Epithelial cell of prostate (primary cell): ENCODE results near the gene KDM8.

Source experiments
- DNase-seq: peaks from one replicate; pipeline ENCODE4 v3.0.0-alpha.2; 2011; ENCODE audit warnings: low read depth, low spot score
- H3K27ac ChIP-seq: fragments of 450-650 bp; 2 replicates; pipeline ENCODE4 v1.5.1; 2017; ENCODE audit warnings: mild to moderate bottlenecking

Gene KDM8

DNA sequence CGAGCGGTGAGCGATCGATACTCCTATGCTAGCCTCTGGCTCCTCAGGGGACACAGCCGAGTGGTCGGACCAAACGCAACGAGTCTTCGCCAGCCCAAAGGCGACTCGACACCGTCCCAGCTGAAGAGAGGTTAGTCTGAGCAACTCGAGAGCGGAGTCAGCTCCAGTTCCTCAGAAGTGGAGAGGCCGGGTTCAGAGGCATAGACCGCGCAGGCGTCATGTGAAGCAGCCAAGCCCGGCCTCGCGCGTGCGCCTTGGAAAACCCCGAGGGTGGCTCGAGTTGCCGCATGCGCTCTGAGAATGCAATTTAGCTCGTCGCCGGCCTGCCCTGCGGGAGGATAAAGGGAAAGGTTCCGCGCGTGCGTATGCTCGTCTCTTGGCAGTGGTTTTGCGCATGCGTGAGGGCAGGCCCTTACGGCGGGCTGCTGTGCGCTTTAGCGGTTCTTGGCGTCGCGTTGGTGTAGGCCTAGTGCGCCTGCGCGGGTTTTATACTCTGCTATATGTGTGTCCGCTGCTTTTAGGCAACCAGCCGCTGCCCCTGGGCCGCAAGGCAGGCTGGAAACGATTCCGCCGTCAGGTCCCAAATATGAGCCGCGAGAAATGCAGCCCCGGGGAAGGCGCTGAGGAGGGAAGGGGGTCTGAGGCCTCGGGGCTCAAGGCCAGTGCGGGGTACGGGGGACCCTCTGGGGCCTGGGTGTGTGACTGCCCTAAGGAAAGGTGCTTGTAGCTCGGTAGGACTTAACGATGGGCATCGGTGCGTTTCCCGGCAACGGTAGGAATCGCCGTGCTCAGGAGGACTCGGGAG is at the start of gene KDM8:
TSS of gene KDM8 (plus strand) at position 20 of the 805 bp plus-strand sequence. CDS start 6,598 bp downstream, outside the sequence.
- peak; percentile 94 for DNase-seq
- peak within 1 kb of the TSS; percentile 90 for H3K27ac ChIP-seq

DNA sequence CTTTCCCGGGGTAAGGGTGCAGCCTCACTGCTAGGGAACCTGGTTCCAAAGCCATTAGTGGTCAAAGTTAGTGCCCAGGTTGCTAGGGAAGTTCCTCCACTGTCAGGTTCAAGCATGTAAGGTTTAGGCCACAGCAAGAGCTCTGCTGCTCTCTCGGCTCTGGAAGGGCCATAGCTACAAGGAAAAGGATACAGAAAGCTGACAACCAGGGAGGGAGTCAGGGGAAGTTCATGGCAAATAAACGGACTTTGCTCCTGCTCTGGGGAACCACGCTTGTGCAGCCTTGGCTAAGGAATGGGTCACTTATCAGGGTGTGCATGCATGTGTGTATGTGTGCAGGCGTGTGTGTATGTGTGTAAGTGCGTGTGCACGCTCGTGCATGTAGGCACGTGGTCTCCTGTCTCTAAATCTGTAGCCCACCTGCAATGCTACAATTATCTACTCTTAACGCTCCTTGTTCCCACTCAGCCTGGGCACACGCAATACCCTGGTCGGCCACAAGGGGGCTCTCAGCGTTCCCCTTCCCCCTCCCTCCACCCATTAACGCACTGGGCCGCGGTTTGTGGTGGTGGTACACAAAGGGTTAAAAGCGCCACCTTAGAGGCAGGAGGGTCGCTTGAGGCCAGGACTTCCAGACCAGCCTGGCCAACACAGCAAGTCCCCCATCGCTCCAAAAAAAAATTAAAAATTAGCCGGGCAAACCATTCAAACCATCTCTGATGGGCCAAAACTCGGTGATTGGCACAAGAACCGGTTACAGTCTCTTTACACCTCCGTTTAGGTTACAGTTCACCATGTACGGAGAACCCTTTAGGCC is 48.4 kb upstream of the KDM8 start:
- no peak for DNase-seq
- H3K27ac ChIP-seq, result no peak overlapping the region

DNA sequence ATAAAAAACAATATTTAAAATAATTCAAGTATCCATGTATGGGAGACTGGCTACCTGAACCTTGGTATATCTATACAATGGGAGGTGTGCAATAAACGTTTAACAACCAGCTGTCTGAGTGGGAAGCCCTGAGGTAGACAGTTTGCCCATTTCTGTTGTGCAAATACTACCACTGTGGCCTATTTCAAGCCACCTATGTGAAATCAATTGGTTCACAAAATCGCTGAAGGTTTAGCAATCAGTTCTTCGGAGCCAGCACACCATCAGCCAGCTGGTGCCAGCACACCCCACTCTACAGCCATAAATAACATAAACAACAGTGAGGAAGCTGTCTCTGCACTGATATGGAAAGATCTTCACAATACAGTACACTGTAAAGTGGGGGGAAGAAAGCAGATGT is 46.7 kb upstream of the KDM8 start:
- no peak overlapping the region for H3K27ac ChIP-seq
- no peak for DNase-seq

DNA sequence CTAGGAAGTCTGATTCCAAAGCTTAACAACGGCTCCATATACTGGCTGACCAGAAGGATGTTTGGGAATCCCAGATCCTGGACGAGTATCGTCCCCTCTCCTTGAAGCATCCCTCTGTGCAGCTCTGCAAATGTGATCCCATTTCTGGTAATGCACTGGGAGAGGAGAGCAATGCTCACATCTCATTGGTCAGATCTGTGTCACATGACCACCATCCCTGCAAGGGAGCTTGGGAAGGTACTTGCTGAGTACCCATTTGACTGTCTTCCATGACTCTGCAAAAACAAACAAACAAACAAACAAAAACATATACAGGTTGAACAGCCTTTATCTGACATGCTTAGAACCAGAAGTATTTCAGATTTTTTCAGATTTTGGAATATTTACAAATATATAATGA is 41.9 kb upstream of the KDM8 start:
- DNase-seq, result no peak
- H3K27ac ChIP-seq, result no peak overlapping the region

DNA sequence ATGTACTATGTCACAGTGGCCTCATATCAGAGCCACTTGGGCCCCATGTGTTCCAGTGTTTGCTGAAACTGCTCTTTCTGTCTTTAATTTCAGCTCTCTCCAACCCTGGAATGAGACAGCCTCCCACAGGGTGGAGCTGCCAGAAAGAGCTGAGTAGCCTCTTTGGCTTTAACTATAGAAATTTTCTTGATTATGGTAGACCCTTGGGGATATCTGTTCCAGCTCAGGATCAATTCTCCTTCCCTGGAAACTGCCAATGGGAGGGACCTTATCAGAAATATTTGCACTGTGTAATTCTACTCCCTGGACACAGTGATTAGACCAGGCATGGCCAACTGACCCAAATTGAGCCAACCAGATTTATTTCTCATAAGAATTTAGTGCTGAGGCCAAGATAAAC is 39.0 kb upstream of the KDM8 start:
- no peak for DNase-seq

DNA sequence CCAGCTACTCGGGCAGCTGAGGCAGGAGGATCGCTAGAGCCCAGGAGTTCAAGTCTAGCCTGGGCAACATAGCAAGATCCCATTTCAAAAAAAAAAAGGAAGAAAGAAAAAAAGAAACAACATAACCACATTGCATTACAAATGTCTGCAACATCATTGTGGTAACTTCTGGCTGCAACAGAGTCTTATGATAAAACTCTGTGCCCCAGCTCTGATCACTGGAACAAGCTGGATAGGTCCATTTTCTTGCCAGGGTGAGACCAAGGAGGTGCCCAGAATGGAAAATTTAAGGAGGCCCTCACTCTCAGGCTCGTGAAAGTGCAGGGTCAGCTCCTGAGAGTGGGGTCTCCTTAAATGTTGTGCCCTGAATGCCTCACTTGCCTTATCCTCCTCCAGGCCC is 37.8 kb upstream of the KDM8 start:
- no peak for DNase-seq
- H3K27ac ChIP-seq, result no peak overlapping the region

More for the DNA sequence above, 39.0 kb upstream of the KDM8 start:
- H3K27ac ChIP-seq, result no peak overlapping the region

DNA sequence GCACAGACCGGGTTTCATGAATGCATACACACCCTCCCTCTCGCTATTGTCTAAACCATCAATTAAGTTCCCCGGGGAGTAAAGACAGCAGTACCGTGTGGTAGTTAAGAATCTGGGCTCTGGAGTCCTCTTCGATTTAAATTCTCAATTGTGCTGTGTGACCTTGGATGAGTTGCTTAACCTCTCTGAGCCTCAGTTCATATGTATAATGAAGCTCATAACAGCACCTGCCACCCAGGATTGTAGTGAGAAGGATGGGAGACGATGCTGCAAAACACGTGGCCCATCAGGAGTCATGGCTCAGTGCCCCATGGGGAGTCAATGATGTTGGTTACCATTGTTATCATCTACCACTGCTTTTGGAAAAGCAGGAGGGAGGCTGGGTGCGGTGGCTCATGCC is 34.5 kb upstream of the KDM8 start:
- no peak for DNase-seq
- H3K27ac ChIP-seq, result no peak overlapping the region

DNA sequence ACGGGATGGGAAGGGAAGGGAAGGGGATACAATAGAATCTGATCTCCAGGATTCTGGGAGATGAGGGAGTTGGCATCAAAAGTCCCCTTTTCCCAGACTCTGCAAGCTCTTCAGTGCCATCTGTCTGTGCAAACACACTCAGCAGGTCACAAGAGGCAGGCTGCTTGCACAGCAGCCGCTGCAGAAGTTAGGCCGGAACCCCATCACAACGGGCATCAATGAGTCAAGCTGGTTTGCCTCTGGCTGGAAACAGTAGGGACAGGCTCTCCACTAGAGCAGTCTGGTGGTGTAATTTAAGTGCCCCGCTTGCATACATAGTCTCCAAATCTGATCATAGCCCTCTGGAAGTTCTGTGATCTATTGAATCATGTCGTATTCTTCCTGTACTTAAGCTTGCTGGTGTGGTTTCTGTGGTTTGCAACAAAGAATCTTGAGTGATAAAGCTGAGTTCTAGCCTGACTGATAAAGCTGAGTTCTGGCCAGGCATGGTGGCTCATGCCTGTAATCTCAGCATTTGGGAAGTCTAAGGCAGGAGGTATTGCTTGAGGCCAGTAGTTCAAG is 33.7 kb upstream of the KDM8 start:
- peak overlapping the region; percentile 32 for H3K27ac ChIP-seq
- peak; percentile 67 for DNase-seq

DNA sequence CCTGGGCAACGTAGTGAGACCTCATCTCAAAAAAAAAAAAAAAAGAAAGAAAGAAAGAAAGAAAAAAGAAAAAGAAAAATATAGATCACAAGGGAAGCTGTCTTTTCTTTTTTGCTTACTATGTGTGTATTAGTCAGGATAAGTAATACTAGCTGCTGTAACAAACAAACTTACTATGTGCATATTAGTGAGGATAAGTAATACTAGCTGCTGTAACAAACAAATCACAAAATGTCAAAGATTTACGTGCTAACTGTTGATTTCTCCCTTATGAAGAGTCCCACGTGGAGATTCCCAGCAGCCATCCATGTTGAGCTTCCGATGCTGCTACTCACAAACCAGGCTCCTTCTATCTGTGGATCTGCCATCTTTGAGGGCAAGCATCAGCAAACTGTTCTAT is 31.7 kb upstream of the KDM8 start:
- no peak overlapping the region for H3K27ac ChIP-seq
- no peak for DNase-seq

DNA sequence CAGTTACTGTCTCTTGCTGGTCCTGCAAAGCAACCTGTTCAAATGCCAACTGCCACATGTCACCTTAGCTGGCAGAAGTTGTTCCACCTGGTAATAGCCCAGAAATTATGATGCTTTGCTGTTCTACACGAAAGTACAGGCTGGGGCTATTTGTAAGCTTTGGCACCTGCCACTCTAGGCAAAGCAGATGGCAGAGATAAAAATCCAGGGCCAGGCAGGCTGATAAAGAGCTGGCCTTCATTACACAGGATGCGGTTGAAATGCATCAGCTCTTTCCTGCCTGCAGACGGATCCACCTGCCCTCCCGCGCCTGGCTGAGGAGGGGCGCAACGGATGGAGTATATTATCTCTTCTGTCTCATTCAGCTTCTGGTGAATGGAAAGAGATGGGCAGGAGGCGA is 29.3 kb upstream of the KDM8 start:
- peak overlapping the region; percentile 44 for H3K27ac ChIP-seq
- no peak for DNase-seq

DNA sequence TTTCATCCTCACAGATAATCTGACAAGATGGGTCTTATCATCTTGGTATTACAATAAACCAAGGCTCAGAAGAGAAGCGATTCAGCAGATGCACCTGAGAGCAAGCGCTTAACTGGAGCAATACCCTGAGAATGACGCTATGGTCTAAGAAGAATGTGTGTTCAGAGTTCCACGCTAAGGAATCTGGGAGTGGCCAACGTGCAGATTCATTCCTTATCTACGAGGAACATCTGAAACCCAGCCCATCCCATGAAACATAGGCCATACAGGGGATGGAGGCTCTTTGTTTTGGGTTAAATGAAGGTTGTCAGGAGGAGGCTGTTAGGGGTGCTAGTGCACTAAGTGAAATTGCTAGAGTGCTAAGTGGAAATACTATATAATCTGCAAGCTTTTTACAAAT is 28.5 kb upstream of the KDM8 start:
- DNase-seq, result peak; percentile 67

DNA sequence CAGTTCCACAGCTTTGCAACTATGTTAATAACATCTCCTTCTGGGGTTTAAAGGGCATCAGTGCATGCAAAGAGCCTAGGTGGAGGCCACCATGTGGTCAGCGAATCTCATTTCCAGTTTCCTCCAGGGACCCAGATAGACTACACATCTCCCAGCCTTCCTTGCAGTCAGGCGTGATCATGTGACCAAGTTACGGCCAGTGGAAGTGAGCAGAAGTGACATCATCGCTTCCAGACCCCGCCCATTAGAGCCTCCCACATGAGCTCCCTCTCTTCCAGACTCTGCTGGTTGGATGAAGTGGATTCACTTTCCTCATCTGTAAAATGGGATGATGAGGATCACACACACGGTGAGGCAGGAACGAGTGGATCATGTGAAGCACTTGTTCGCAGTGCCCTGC is 27.4 kb upstream of the KDM8 start:
- no peak for DNase-seq

More for the DNA sequence above, 28.5 kb upstream of the KDM8 start:
- H3K27ac ChIP-seq, result peak overlapping the region; percentile 44

DNA sequence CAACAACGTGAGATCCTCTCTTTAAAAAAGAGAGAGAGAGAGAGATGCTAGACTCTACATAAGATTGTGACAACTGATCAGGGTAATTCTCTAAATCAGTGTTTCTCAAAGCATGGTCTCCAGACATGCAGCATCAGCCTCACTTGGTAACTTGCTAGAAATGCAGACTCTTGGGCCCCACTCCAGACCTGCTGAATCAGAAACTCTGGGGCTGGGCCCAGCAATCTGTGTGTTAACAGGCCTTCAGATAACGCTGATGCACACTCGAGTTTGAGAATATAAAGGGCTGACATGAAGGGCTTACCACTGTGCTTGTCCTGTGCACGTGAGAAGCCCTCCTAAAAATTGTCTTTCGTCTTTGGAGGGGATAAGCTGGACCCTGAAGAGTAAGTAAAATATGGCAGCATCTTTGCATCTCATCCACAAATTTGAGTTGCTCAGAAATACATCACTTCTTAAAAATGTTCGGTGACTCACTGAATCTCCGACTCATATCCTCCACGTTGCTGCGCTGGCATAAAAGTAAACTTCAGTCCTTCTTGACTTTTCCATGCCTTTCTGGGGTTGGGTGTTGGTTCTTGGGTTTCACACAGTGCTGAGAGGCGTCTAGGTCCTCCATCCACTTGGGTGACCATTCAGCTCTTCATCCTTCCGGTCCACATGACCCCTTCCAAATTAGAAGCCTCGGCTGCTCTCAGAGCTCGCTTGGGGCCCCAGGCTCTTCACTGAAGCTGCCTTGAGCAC is 26.1 kb upstream of the KDM8 start:
- H3K27ac ChIP-seq, result peak overlapping the region; percentile 77
- DNase-seq, result peak; percentile 39

More for the DNA sequence above, 27.4 kb upstream of the KDM8 start:
- H3K27ac ChIP-seq, result peak overlapping the region; percentile 77

DNA sequence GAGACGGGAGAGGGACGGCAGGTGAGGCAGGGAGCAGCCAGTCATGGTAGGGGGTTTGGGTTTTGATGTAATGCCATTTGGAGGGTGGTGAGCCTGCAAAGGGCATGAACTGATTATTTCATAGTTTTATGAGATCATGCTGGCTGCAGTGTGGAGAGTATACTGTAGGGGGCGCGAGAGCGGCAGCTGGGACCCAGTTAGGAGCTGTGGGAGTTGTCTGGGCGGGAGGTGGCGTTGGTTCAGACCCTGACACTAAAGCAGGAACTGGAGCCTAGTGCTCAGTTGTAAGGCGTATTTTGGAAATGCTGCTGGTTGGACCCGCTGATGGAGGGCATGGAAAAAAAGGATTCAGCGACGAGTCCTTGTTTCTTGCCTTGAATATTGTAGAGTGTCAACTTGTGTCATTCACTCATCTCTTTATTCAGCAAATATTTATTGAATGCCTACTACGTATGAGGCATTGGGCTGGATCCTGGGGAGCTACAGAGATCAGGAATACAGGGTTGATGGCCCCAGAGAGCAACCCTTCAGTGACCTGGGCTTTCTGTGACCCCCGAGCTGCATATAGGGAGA is 23.7 kb upstream of the KDM8 start:
- no peak for DNase-seq
- H3K27ac ChIP-seq, result no peak overlapping the region

DNA sequence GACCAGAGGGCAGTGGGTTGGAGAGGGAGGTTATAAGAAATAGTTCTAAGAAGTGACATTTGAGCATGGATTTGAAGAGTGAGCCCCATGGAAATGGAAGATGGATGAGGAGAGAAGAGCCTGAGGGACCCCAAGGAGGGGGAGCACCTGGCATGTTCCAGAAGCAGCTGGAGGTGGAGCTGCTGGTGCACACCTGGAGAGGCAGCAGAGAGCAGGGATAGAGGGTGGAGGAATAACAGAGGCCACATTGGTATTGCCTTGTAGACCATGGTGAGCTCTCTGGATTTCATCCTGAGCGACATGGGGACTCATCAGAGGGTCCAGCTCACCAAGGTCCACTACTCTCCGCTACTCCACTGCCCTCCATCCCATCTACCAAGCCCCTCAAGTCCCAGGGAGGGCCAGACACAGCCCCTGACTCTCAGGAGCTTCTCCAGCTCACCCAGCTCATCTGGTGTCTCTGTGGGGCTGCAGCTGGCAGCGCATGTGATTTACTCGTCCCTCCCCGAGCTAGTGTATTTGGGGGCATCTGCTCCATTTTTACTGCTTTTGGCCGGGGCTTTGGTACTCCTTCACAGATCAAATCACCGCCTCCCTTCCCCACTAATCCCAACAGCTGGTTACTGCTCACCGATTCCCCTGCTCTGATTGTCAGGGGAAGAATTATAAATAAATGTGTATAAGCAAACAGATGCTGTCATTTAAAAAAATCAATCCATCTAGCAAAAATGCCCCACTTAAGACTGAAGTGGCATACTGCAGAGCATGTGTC is 22.1 kb upstream of the KDM8 start:
- DNase-seq, result no peak
- H3K27ac ChIP-seq, result no peak overlapping the region

DNA sequence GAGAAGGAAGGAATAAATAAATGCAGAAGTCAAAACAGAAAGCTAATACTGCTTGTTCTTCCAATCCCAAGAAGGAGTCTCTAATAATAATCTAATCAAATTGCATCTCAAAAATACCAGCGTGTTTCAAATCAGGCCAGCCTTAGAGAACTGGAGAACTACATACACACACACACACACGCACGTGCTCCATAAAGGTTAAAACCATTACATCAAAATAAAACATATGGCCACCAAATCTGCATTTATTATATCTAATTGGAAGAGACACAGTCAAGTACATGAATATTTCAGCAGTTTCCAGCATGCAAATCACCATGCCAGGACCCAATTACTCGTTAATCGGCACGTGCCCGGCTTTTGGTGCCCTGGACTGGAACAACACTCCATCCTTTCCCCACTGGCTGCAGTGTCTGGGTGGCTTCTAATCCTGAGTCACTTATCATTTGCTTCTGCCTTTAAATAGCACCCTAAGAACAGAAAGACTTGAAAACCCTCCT is 20.4 kb upstream of the KDM8 start:
- DNase-seq, result no peak
- H3K27ac ChIP-seq, result no peak overlapping the region

DNA sequence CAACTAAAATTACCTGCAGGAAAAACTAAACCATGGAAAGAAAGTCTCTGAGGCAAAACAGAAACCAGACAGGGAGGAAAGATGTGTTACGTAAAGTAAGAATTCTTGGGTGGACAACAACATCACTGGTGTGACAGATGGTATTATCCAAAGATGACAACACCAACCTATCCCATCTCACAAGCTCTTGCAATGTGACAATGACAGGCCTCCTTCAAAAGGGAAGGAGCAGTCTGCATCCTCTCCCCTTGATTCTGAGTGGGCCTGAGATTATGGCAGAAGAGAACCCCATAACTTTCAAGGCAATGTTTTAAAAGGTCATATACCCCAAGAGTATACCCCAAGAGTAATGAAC is 17.6 kb upstream of the KDM8 start:
- no peak overlapping the region for H3K27ac ChIP-seq
- no peak for DNase-seq

DNA sequence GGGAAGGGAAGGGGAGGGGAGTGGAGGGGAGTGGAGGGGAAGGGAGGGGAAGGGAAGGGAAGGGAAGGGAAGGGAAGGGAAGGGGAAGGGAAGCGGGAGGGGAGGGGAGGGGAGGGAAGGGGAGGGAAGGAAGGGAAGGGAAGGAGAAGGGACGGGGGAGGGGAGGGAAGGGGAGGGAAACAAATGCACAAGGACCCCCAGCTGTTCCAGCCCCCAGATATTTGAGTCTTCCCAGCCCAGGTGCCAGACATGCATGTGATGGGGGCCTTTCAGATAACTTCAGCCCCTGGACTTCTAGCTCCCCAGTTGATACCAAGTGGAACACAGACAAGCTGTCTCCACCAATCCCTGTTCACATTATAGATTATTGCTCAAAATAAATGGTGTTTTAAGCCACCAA is 14.7 kb upstream of the KDM8 start:
- DNase-seq, result no peak
- no peak overlapping the region for H3K27ac ChIP-seq

DNA sequence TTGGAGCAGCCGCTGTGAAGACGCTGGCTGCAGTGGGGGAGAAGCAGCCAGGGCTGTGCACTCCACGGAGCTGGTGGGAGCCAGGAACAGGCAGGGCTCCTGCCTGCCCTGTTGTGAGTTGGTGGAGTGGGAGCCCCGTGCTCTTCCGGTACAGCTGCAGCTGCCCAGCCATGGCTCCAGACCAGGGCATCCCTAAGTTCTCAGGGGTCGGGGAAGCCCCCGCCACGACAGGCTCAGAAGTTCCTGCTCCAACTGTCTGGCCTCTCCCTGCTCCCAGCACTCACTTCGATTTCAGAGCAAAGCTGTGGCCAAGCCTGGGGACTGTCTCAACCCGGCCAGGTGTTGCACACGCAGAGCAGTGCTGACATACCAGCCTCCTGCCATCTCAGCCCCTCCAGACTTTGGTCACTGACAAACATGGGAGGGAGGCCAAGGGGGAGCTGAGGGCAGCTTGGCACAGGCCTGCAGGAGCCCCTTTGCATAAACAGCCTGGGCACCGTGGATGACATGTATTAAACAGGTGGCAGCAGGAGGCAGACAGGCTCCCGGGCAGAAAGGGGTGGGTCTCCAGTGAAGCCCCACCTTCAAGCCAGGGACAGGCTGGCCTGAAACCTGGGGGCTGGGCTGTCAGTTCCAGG is 13.9 kb upstream of the KDM8 start:
- no peak for DNase-seq
- no peak overlapping the region for H3K27ac ChIP-seq
